HepG2 (cell line): ENCODE measurements around the gene PNLIPRP3. TPM values are rescaled to one million over a fixed set of nuclear protein-coding genes. Genes with fewer than 3 reads are reported as not detected.

Experiments
- ATAC-seq: fragments of 200-7000 bp; cut with Tn5 transposase; 3 replicates; pipeline ENCODE4 v1.9.1; 2020; ENCODE audit warnings: mild to moderate bottlenecking, moderate library complexity
- BruUV-seq: library from RNA; stranded (reverse); fragments of 400-500 nt; replicated peaks from 2 replicates; lab custom pipeline; 2021; lab: Mats Ljungman, UMichigan
- CTCF ChIA-PET: fragments of 300-600 bp; formaldehyde crosslinking; extraction: SDS; loops from one replicate; lab custom pipeline; 2021; ENCODE audit warnings: low total read pairs, inconsistent platforms, low intra/inter-chr PET ratio; lab: Yijun Ruan, JAX
- POLR2A ChIA-PET: fragments of 350-600 bp; sonication (Branson Sonifier 250); formaldehyde crosslinking; loops from one replicate; lab custom pipeline; 2020; ENCODE audit warnings: antibody characterized with exemption, inconsistent platforms; lab: Yijun Ruan, JAX
- DNase-seq: peaks from one replicate; pipeline ENCODE4 v3.0.0-alpha.2; 2015; ENCODE audit warnings: low spot score
- FAIRE-seq: peaks from 3 replicates; lab custom pipeline; 2011; peaks lifted over from hg19 to GRCh38; lab: Jason Lieb, UNC
- H2AFZ ChIP-seq: one replicate; pipeline ENCODE4 v1.6.1; 2011; ENCODE audit warnings: low read length, inconsistent platforms
- H3K27ac ChIP-seq: fragments of 300-600 bp; 3 replicates; pipeline ENCODE4 v1.8.0; 2011; ENCODE audit warnings: mixed run types, mild to moderate bottlenecking, mixed read lengths, low read length, inconsistent platforms; ENCODE audit not compliant: insufficient read depth; ENCODE audit errors: extremely low read length
- H3K27me3 ChIP-seq, 2 experiments: fragments of 200-600 bp in 1 of 2; 2 replicates in 1 of 2; 3 replicates in 1 of 2; pipeline versions ENCODE4 v1.6.0 to v1.8.0; 2011; ENCODE audit warnings: low read length in 2 of 2, mild to moderate bottlenecking in 2 of 2, moderate library complexity in 2 of 2, inconsistent platforms in 1 of 2; ENCODE audit not compliant: insufficient read depth in 2 of 2, control insufficient read depth in 1 of 2
- H3K36me3 ChIP-seq, 2 experiments: fragments of 200-600 bp in 1 of 2; replicated peaks in 1 of 2; 2 replicates in 1 of 2; 3 replicates in 1 of 2; pipeline versions ENCODE4 v1.5.1 to v1.8.0; 2011; ENCODE audit warnings: low read length in 2 of 2, inconsistent platforms in 1 of 2; ENCODE audit not compliant: insufficient read depth in 2 of 2, control insufficient read depth in 1 of 2
- H3K4me1 ChIP-seq: 2 replicates; pipeline ENCODE4 v1.5.1; 2012; ENCODE audit warnings: low read length, inconsistent platforms; ENCODE audit not compliant: insufficient read depth
- H3K4me2 ChIP-seq: 2 replicates; pipeline ENCODE4 v1.6.0; 2011; ENCODE audit warnings: low read depth, low read length, inconsistent platforms
- H3K4me3 ChIP-seq, 3 experiments: fragments of 200-600 bp in 1 of 3; sonication (generic), shearing (Covaris generic) in 1 of 3; replicated peaks in 1 of 3; 2 replicates each; pipeline ENCODE4 v1.5.1; 2011 to 2016; ENCODE audit warnings: low read length in 3 of 3, inconsistent platforms in 2 of 3, low read depth in 2 of 3, mild to moderate bottlenecking in 2 of 3, control low read depth in 1 of 3, mixed read lengths in 1 of 3; ENCODE audit not compliant: insufficient read depth in 1 of 3
- H3K79me2 ChIP-seq: one replicate; pipeline ENCODE4 v1.6.1; 2011; ENCODE audit warnings: low read length, inconsistent platforms; ENCODE audit not compliant: insufficient read depth
- H3K9ac ChIP-seq: 2 replicates; pipeline ENCODE4 v1.6.0; 2011; ENCODE audit warnings: mild to moderate bottlenecking, low read depth, low read length, inconsistent platforms; ENCODE audit not compliant: insufficient read depth
- H3K9me3 ChIP-seq: 2 replicates; pipeline ENCODE4 v1.5.1; 2012; ENCODE audit warnings: mild to moderate bottlenecking, low read length
- H4K20me1 ChIP-seq: 2 replicates; pipeline ENCODE4 v1.6.0; 2011; ENCODE audit warnings: inconsistent platforms, mild to moderate bottlenecking, low read length, moderate library complexity; ENCODE audit not compliant: insufficient read depth
- CREM ChIP-seq, 2 experiments: sonication (generic) in 1 of 2; formaldehyde crosslinking in 1 of 2; IDR thresholded peaks; 2 replicates each; pipeline versions ENCODE4 v1.4.0 to v1.6.1; 2016 to 2020; ENCODE audit warnings: antibody characterized with exemption in 1 of 2, mild to moderate bottlenecking in 1 of 2, missing genetic modification reagents in 1 of 2
- CTCF ChIP-seq: sonication (generic); formaldehyde crosslinking; IDR thresholded peaks from 2 replicates; pipeline ENCODE4 v1.5.0; 2020; ENCODE audit warnings: mild to moderate bottlenecking, missing genetic modification reagents, moderate library complexity
- NR2F6 ChIP-seq, 2 experiments: IDR thresholded peaks; 2 replicates each; pipeline ENCODE4 v1.6.1; 2016; ENCODE audit warnings: antibody characterized with exemption in 1 of 2, mild to moderate bottlenecking in 1 of 2
- RCOR2 ChIP-seq: IDR thresholded peaks from 2 replicates; pipeline ENCODE4 v1.6.1; 2016; ENCODE audit warnings: missing biosample characterization, missing genetic modification reagents
- STAG1 ChIP-seq: sonication (generic); formaldehyde crosslinking; IDR thresholded peaks from 2 replicates; pipeline ENCODE4 v1.4.0; 2020; ENCODE audit warnings: missing genetic modification reagents
- THAP7 ChIP-seq: sonication (generic); formaldehyde crosslinking; IDR thresholded peaks from 2 replicates; pipeline ENCODE4 v1.8.1; 2023; ENCODE audit warnings: mild to moderate bottlenecking, missing genetic modification reagents
- WGBS: methylation state at CpG from one replicate; pipeline ENCODE4 v1.1.6; 2017; ENCODE audit warnings: low lambda C conversion rate; 5-methylcytosine and 5-hydroxymethylcytosine counted together
- in situ Hi-C: cut with HindIII; loops from 2 replicates; pipeline ENCODE4 v1.10.0; 2017; ENCODE audit warnings: low pct_unique_long_range_greater_than_20kb; ENCODE audit not compliant: extremely low pct_ligation_motif_present
- intact Hi-C: fragments of 100-400 bp; cut with micrococcal nuclease; formaldehyde crosslinking; loops from one replicate; pipeline ENCODE4 v1.10.0; 2022; ENCODE audit not compliant: unreplicated experiment
- polyA plus RNA-seq, 8 experiments: library from polyadenylated mRNA; depleted of rRNA in 3 of 8; stranded (reverse) in 7 of 8; unstranded in 1 of 8; fragments of >200 nt; fragmentation: Illumina TruSeq in 4 of 8; extraction: Trizol in 4 of 8; gene quantifications; 2 replicates each; pipeline versions ENCODE4 v1.2.1 to v1.2.3, GENCODE V29; 2011 to 2016; ENCODE audit warnings: low read depth in 4 of 8, missing spikeins in 1 of 8, mixed read lengths in 1 of 8; ENCODE audit not compliant: insufficient read depth in 1 of 8
- total RNA-seq, 5 experiments: library from RNA; depleted of rRNA; stranded (reverse); fragments of >200 nt; fragmentation: Illumina TruSeq; extraction: Trizol; gene quantifications; 2 replicates each; pipeline ENCODE4 v1.2.3, GENCODE V29; 2016; ENCODE audit warnings: low read depth in 1 of 5

The PNLIPRP3 gene
- total and polyA plus RNA-seq, 2 of the 13 experiments (the other 11 are each of a cell fraction or from before 2014, with no cell fraction given), result not detected

GRCh38 chr10:116440330-116441030 lies 12.8 kb downstream of the PNLIPRP3 start (continued):
- TF ChIP-seq RCOR2 (CRISPR knock-in tag), result no peak
- no peak for TF ChIP-seq CREM (IDR thresholded peaks at IDR 0.05)
- no peak for TF ChIP-seq CREM (CRISPR knock-in tag; IDR thresholded peaks at IDR 0.05)

GRCh38 chr10:116444527-116445142 lies 17.0 kb downstream of the PNLIPRP3 start:
- in situ Hi-C loops, result no loop called here
- no peaks in the 10 kb centered on the region for H4K20me1 ChIP-seq
- FAIRE-seq (peak; percentile 83), ATAC-seq (peak; percentile 78), DNase-seq (peak; percentile 23)
- H3K4me1 ChIP-seq, result no peaks in the 10 kb centered on the region
- no peaks in the 10 kb centered on the region for H3K36me3 ChIP-seq
- H3K4me2 ChIP-seq, result no peak overlapping the region
- intact Hi-C loops, result no loop called here
- H3K27ac ChIP-seq, result no peak overlapping the region
- H3K79me2 ChIP-seq, result no peaks in the 10 kb centered on the region
- no peak overlapping the region for H2AFZ ChIP-seq
- BruUV-seq, result no TSS peak
- no peak overlapping the region for H3K9ac ChIP-seq
- no peaks in the 10 kb centered on the region for H3K9me3 ChIP-seq
- POLR2A ChIA-PET, result no interaction called here
- 7% methylated on average over 4 of the region's 4 CpGs for WGBS
- no peaks in the 10 kb centered on the region for H3K27me3 ChIP-seq
- no peak overlapping the region for H3K4me3 ChIP-seq
- no peak for TF ChIP-seq THAP7 (CRISPR knock-in tag)
- peak; percentile 55 for TF ChIP-seq STAG1
- 0 out of 2 replicates have a peak, but pooled peaks have one; percentile 21 for TF ChIP-seq NR2F6 (IDR thresholded peaks at IDR 0.05)
- no peak for TF ChIP-seq NR2F6 (CRISPR knock-in tag; IDR thresholded peaks at IDR 0.05)
- peak; percentile 75 for TF ChIP-seq CTCF (CRISPR knock-in tag)
- CTCF ChIA-PET, result interaction anchor here (0.8 kb wide), 1 partner anchor 77 kb away, joined by 3 read pairs; no protein-coding TSS in a partner anchor
